GM19455 (cell line): ENCODE results near the gene DMBX1.

ENCODE experiments used
- ATAC-seq: cut with Tn5 transposase; IDR thresholded peaks from one replicate; pipeline ENCODE4 v1.9.1; 2021; ENCODE audit not compliant: unreplicated experiment

The DMBX1 gene

GRCh38 chr1:46458846-46459245 is 30.8 kb upstream of the DMBX1 start:
- no peak for ATAC-seq

GRCh38 chr1:46459315-46459714 is 30.3 kb upstream of the DMBX1 start:
- ATAC-seq = no peak

GRCh38 chr1:46461017-46461808 is 28.4 kb upstream of the DMBX1 start:
- no peak for ATAC-seq

GRCh38 chr1:46461809-46462448 is 27.7 kb upstream of the DMBX1 start:
- ATAC-seq = no peak

GRCh38 chr1:46464013-46464548 is 25.6 kb upstream of the DMBX1 start:
- ATAC-seq = no peak

GRCh38 chr1:46464915-46465314 is 24.7 kb upstream of the DMBX1 start:
- ATAC-seq = no peak

- no peak for ATAC-seq
These were observed 23.6 kb upstream of the DMBX1 start for GRCh38 chr1:46465981-46466476.

- no peak for ATAC-seq
These were observed 23.0 kb upstream of the DMBX1 start for GRCh38 chr1:46466477-46467182.

- no peak for ATAC-seq
These were observed 22.5 kb upstream of the DMBX1 start for GRCh38 chr1:46467183-46467504.

GRCh38 chr1:46469881-46470280 is 19.8 kb upstream of the DMBX1 start:
- no peak for ATAC-seq

GRCh38 chr1:46471848-46472492 is 17.7 kb upstream of the DMBX1 start:
- no peak for ATAC-seq

- no peak for ATAC-seq
These were observed 17.0 kb upstream of the DMBX1 start for GRCh38 chr1:46472498-46473181.

GRCh38 chr1:46473991-46474390 is 15.6 kb upstream of the DMBX1 start:
- no peak for ATAC-seq

- ATAC-seq = no peak
These were observed 15.1 kb upstream of the DMBX1 start for GRCh38 chr1:46474570-46474969.

GRCh38 chr1:46476673-46477072 is 13.0 kb upstream of the DMBX1 start:
- no peak for ATAC-seq

- ATAC-seq = no peak
These were observed 12.3 kb upstream of the DMBX1 start for GRCh38 chr1:46477153-46477929.

- no peak for ATAC-seq
These were observed 10.7 kb upstream of the DMBX1 start for GRCh38 chr1:46478721-46479485.

GRCh38 chr1:46479744-46480350 is 9.8 kb upstream of the DMBX1 start:
- no peak for ATAC-seq
